WTC11 (cell line): Measurements from ENCODE around the gene ATG14. TPM values are rescaled to one million over a fixed set of nuclear protein-coding genes. Genes with fewer than 3 reads are reported as not detected.

Experiments
- ATAC-seq: fragments of 200-7000 bp; cut with Tn5 transposase; 2 replicates; pipeline ENCODE4 v1.10.0; 2021; ENCODE audit warnings: mild to moderate bottlenecking, moderate library complexity
- CTCF ChIA-PET: fragments of 300-600 bp; sonication (Branson Sonifier 250); formaldehyde crosslinking; loops from one replicate; lab custom pipeline; 2021; ENCODE audit warnings: antibody characterized with exemption; lab: Charles Lee
- POLR2A ChIA-PET: fragments of 350-600 bp; sonication (Branson Sonifier 250); formaldehyde crosslinking; loops from one replicate; lab custom pipeline; 2021; ENCODE audit warnings: antibody characterized with exemption; lab: Charles Lee
- DNase-seq: peaks from one replicate; pipeline ENCODE4 v3.0.0; 2021; ENCODE audit warnings: low spot score
- H3K27ac Mint-ChIP-seq: 2 replicates; pipeline ENCODE4 v1.8.0; 2021; ENCODE audit warnings: mixed read lengths
- H3K27me3 Mint-ChIP-seq: 2 replicates; pipeline ENCODE4 v1.8.0; 2021; ENCODE audit warnings: low read depth, mild to moderate bottlenecking, moderate library complexity, mixed read lengths
- H3K36me3 Mint-ChIP-seq: 2 replicates; pipeline ENCODE4 v1.8.0; 2021; ENCODE audit warnings: mixed read lengths
- H3K4me1 Mint-ChIP-seq: 2 replicates; pipeline ENCODE4 v1.8.0; 2022; ENCODE audit warnings: mixed read lengths
- H3K4me3 Mint-ChIP-seq: 2 replicates; pipeline ENCODE4 v1.8.0; 2021; ENCODE audit warnings: mild to moderate bottlenecking, moderate library complexity, mixed read lengths
- H3K9me3 Mint-ChIP-seq: 2 replicates; pipeline ENCODE4 v1.8.0; 2021; ENCODE audit warnings: mixed read lengths
- EMX1 ChIP-seq: fragments of 250-450 bp; sonication (Bioruptor Pico); IDR thresholded peaks from 2 replicates; pipeline ENCODE4 v1.8.0; 2021; ENCODE audit warnings: mild to moderate bottlenecking
- ETV6 ChIP-seq: sonication (generic); formaldehyde crosslinking; IDR thresholded peaks from 2 replicates; pipeline ENCODE4 v1.8.1; 2022; ENCODE audit warnings: mild to moderate bottlenecking, missing genetic modification reagents
- FOXJ3 ChIP-seq: sonication (generic); formaldehyde crosslinking; IDR thresholded peaks from 2 replicates; pipeline ENCODE4 v1.9.0; 2021; ENCODE audit warnings: missing genetic modification reagents, mild to moderate bottlenecking, borderline replicate concordance
- FOXP1 ChIP-seq: sonication (generic); formaldehyde crosslinking; IDR thresholded peaks from 2 replicates; pipeline ENCODE4 v1.8.0; 2022; ENCODE audit warnings: missing genetic modification reagents, mild to moderate bottlenecking, moderate library complexity, borderline replicate concordance
- GRHL2 ChIP-seq: fragments of 250-450 bp; sonication (Bioruptor Pico); IDR thresholded peaks from 2 replicates; pipeline ENCODE4 v1.8.0; 2022; ENCODE audit warnings: mild to moderate bottlenecking, moderate library complexity; ENCODE audit not compliant: insufficient replicate concordance, severe bottlenecking
- NFATC4 ChIP-seq: fragments of 250-450 bp; sonication (Bioruptor Pico); IDR thresholded peaks from 2 replicates; pipeline ENCODE4 v1.9.0; 2021; ENCODE audit warnings: mild to moderate bottlenecking
- NFE2L1 ChIP-seq: sonication (generic); formaldehyde crosslinking; IDR thresholded peaks from 2 replicates; pipeline ENCODE4 v1.8.1; 2023; ENCODE audit warnings: missing genetic modification reagents
- NR3C1 ChIP-seq: sonication (generic); formaldehyde crosslinking; conservative IDR thresholded peaks from 2 replicates; pipeline ENCODE4 v1.8.1; 2023; ENCODE audit warnings: low read depth, mild to moderate bottlenecking, missing genetic modification reagents
- OVOL2 ChIP-seq: fragments of 250-450 bp; sonication (Bioruptor Pico); IDR thresholded peaks from 2 replicates; pipeline ENCODE4 v1.9.0; 2021; ENCODE audit warnings: mild to moderate bottlenecking, borderline replicate concordance
- TEAD4 ChIP-seq: sonication (generic); formaldehyde crosslinking; IDR thresholded peaks from 2 replicates; pipeline ENCODE4 v1.8.0; 2022; ENCODE audit warnings: mild to moderate bottlenecking, missing genetic modification reagents
- TP53 ChIP-seq: sonication (generic); formaldehyde crosslinking; IDR thresholded peaks from 2 replicates; pipeline ENCODE4 v1.8.1; 2023; ENCODE audit warnings: mild to moderate bottlenecking, missing genetic modification reagents
- ZBTB21 ChIP-seq: sonication (generic); formaldehyde crosslinking; IDR thresholded peaks from 2 replicates; pipeline ENCODE4 v1.8.1; 2023; ENCODE audit warnings: mild to moderate bottlenecking, missing genetic modification reagents, borderline replicate concordance
- ZNF317 ChIP-seq: sonication (generic); formaldehyde crosslinking; IDR thresholded peaks from 2 replicates; pipeline ENCODE4 v1.8.1; 2023; ENCODE audit warnings: low read depth, mild to moderate bottlenecking, moderate library complexity, missing genetic modification reagents, borderline replicate concordance
- ZNF423 ChIP-seq: fragments of 250-450 bp; sonication (Bioruptor Pico); IDR thresholded peaks from 2 replicates; pipeline ENCODE4 v2.1.2; 2022; ENCODE audit warnings: mild to moderate bottlenecking, moderate library complexity
- total RNA-seq: library from RNA; stranded (reverse); gene quantifications from 3 replicates; pipeline ENCODE4 v1.2.3, GENCODE V29; 2021
- TF ChIP-seq, protein P1 (sequence below): sonication (generic); formaldehyde crosslinking; IDR thresholded peaks from 2 replicates; pipeline ENCODE4 v1.8.0; 2023; ENCODE audit warnings: missing genetic modification reagents
- TF ChIP-seq, protein P2 (sequence below): sonication (generic); formaldehyde crosslinking; IDR thresholded peaks from 2 replicates; pipeline ENCODE4 v1.8.0; 2022; ENCODE audit warnings: missing genetic modification reagents
- TF ChIP-seq, protein P3 (sequence below): fragments of 200-600 bp; IDR thresholded peaks from 2 replicates; pipeline ENCODE4 v1.8.0; 2022; ENCODE audit warnings: antibody characterized with exemption
- TF ChIP-seq, protein P4 (sequence below): sonication (generic); formaldehyde crosslinking; IDR thresholded peaks from 2 replicates; pipeline ENCODE4 v1.8.1; 2023; ENCODE audit warnings: mild to moderate bottlenecking, missing genetic modification reagents
- TF ChIP-seq, protein P5 (sequence below): sonication (generic); formaldehyde crosslinking; IDR thresholded peaks from 2 replicates; pipeline ENCODE4 v1.8.1; 2022; ENCODE audit warnings: low read depth, missing genetic modification reagents, borderline replicate concordance

The ATG14 gene
- total RNA-seq, 1 experiment from 2014 or later: 10.4 TPM

DNA sequence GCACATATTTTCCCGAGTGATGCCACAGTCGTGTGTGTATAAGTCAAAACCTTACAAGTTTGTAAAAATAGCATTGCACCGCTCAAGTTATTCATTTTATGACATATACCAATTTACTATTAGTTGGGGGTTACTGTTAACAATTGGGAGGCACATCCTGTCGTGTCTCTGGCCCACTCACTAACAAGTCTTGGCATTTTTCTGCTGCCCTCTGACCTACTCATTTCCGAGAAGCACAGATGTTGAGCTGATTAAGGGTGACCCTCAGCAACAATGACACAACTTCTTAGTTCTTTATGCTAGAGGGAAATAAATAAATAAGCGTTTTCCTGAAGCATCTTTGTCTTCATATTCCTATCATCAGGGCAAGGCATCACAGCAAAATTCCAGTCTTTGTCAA, 6.8 kb upstream of the ATG14 start (continued):
- TF ChIP-seq ZBTB21 (CRISPR knock-in tag) (no peak), NR3C1 (CRISPR knock-in tag) (no peak), FOXP1 (CRISPR knock-in tag) (no peak), NFATC4 (no peak)
- TF ChIP-seq, protein P1, sequence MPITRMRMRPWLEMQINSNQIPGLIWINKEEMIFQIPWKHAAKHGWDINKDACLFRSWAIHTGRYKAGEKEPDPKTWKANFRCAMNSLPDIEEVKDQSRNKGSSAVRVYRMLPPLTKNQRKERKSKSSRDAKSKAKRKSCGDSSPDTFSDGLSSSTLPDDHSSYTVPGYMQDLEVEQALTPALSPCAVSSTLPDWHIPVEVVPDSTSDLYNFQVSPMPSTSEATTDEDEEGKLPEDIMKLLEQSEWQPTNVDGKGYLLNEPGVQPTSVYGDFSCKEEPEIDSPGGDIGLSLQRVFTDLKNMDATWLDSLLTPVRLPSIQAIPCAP (CRISPR knock-in tag): no peak

DNA sequence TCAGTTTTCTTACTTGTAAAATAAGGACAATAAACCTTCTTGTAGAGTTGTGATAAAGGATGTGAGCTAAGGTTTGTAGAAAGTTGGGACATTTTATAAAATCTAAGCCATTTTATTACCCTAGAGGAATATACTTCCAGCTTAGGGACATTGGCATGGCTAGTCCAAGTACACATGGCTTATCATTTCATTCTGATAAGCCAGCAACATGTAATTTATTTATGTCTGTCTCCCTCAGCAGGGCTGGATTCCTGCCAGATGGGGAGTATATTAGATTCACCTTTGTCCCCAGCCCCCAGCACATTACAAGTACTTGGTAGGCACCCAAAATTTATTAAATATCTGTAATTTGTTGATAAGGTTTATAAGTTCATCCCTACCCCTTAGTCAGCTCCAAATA, 6.3 kb upstream of the ATG14 start:
- no peak overlapping the region for H3K27ac Mint-ChIP-seq
- no peaks in the 10 kb centered on the region for H3K36me3 Mint-ChIP-seq
- H3K4me3 Mint-ChIP-seq: no peak overlapping the region
- peaks cover 5% of the 10 kb centered on the region; the same call in 1 of the 2 replicates for H3K27me3 Mint-ChIP-seq
- no peak for DNase-seq
- TF ChIP-seq, protein P2, sequence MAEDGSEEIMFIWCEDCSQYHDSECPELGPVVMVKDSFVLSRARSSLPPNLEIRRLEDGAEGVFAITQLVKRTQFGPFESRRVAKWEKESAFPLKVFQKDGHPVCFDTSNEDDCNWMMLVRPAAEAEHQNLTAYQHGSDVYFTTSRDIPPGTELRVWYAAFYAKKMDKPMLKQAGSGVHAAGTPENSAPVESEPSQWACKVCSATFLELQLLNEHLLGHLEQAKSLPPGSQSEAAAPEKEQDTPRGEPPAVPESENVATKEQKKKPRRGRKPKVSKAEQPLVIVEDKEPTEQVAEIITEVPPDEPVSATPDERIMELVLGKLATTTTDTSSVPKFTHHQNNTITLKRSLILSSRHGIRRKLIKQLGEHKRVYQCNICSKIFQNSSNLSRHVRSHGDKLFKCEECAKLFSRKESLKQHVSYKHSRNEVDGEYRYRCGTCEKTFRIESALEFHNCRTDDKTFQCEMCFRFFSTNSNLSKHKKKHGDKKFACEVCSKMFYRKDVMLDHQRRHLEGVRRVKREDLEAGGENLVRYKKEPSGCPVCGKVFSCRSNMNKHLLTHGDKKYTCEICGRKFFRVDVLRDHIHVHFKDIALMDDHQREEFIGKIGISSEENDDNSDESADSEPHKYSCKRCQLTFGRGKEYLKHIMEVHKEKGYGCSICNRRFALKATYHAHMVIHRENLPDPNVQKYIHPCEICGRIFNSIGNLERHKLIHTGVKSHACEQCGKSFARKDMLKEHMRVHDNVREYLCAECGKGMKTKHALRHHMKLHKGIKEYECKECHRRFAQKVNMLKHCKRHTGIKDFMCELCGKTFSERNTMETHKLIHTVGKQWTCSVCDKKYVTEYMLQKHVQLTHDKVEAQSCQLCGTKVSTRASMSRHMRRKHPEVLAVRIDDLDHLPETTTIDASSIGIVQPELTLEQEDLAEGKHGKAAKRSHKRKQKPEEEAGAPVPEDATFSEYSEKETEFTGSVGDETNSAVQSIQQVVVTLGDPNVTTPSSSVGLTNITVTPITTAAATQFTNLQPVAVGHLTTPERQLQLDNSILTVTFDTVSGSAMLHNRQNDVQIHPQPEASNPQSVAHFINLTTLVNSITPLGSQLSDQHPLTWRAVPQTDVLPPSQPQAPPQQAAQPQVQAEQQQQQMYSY (CRISPR knock-in tag): no peak
- no peak for TF ChIP-seq NFE2L1 (CRISPR knock-in tag)
- TF ChIP-seq TEAD4 (CRISPR knock-in tag): no peak
- no peak for TF ChIP-seq ZNF423 (CRISPR knock-in tag)
- TF ChIP-seq EMX1 (CRISPR knock-in tag): no peak
- no peak for TF ChIP-seq OVOL2 (CRISPR knock-in tag)
- TF ChIP-seq TP53 (CRISPR knock-in tag): no peak
- TF ChIP-seq ETV6 (CRISPR knock-in tag): no peak
- TF ChIP-seq GRHL2 (CRISPR knock-in tag): no peak
- TF ChIP-seq, all 79 proteins: peak for 0
- H3K4me1 Mint-ChIP-seq: no peaks in the 10 kb centered on the region
- no peaks in the 10 kb centered on the region for H3K9me3 Mint-ChIP-seq
- ChIA-PET POLR2A (no interaction called here), CTCF (interaction anchor here (0.6 to 2.7 kb wide), 6 partner anchors 10 to 1581 kb away, joined by 3 to 41 read pairs (median 4); partner anchors contain the start of gene TBPL2)
- no peak for ATAC-seq

DNA sequence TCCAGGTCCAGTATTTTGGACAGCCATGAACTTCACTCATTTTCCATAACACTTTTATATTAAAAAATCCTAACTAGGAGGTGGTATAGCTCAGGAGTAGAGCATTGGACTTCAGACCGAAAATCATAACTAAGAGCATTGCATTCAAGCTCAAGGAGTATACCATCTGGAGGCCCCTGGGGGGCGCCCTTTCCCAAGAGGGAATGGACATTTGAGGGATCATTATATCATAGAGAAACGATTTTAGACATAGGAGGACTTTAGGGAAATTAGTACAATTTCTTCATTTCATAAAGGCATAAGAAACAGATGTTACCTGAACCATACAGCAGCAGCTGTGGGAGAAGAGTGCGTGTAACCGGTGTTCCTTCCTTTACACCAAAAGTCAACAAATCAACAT, 5.2 kb upstream of the ATG14 start:
- peak; percentile 85 for ATAC-seq
- peak; percentile 50 for DNase-seq
- ChIA-PET CTCF (interaction anchor here (0.6 to 2.7 kb wide), 33 partner anchors 9 to 1065 kb away, joined by 3 to 41 read pairs (median 4); partner anchors contain the start of genes DLGAP5 and TBPL2), POLR2A (no interaction called here)
- TF ChIP-seq TEAD4 (CRISPR knock-in tag) (no peak), FOXJ3 (CRISPR knock-in tag) (no peak), ZNF317 (CRISPR knock-in tag) (no peak)
- TF ChIP-seq, protein P3, sequence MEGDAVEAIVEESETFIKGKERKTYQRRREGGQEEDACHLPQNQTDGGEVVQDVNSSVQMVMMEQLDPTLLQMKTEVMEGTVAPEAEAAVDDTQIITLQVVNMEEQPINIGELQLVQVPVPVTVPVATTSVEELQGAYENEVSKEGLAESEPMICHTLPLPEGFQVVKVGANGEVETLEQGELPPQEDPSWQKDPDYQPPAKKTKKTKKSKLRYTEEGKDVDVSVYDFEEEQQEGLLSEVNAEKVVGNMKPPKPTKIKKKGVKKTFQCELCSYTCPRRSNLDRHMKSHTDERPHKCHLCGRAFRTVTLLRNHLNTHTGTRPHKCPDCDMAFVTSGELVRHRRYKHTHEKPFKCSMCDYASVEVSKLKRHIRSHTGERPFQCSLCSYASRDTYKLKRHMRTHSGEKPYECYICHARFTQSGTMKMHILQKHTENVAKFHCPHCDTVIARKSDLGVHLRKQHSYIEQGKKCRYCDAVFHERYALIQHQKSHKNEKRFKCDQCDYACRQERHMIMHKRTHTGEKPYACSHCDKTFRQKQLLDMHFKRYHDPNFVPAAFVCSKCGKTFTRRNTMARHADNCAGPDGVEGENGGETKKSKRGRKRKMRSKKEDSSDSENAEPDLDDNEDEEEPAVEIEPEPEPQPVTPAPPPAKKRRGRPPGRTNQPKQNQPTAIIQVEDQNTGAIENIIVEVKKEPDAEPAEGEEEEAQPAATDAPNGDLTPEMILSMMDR: peak; percentile 79
- TF ChIP-seq, protein P4, sequence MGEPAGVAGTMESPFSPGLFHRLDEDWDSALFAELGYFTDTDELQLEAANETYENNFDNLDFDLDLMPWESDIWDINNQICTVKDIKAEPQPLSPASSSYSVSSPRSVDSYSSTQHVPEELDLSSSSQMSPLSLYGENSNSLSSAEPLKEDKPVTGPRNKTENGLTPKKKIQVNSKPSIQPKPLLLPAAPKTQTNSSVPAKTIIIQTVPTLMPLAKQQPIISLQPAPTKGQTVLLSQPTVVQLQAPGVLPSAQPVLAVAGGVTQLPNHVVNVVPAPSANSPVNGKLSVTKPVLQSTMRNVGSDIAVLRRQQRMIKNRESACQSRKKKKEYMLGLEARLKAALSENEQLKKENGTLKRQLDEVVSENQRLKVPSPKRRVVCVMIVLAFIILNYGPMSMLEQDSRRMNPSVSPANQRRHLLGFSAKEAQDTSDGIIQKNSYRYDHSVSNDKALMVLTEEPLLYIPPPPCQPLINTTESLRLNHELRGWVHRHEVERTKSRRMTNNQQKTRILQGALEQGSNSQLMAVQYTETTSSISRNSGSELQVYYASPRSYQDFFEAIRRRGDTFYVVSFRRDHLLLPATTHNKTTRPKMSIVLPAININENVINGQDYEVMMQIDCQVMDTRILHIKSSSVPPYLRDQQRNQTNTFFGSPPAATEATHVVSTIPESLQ (CRISPR knock-in tag): no peak
- TF ChIP-seq, protein P5, sequence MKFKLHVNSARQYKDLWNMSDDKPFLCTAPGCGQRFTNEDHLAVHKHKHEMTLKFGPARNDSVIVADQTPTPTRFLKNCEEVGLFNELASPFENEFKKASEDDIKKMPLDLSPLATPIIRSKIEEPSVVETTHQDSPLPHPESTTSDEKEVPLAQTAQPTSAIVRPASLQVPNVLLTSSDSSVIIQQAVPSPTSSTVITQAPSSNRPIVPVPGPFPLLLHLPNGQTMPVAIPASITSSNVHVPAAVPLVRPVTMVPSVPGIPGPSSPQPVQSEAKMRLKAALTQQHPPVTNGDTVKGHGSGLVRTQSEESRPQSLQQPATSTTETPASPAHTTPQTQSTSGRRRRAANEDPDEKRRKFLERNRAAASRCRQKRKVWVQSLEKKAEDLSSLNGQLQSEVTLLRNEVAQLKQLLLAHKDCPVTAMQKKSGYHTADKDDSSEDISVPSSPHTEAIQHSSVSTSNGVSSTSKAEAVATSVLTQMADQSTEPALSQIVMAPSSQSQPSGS (CRISPR knock-in tag): no peak
- H3K4me3 Mint-ChIP-seq: no peak overlapping the region
- peaks cover 5% of the 10 kb centered on the region; the same call in 1 of the 2 replicates for H3K27me3 Mint-ChIP-seq
- H3K36me3 Mint-ChIP-seq: no peaks in the 10 kb centered on the region
- H3K9me3 Mint-ChIP-seq: no peaks in the 10 kb centered on the region
- H3K27ac Mint-ChIP-seq: no peak overlapping the region
- H3K4me1 Mint-ChIP-seq: peaks cover 9% of the 10 kb centered on the region
